NK-92 (cell line): Measurements from ENCODE around the gene SOD1.

Experiments used
- DNase-seq: peaks from one replicate; lab custom pipeline; 2025; ENCODE audit not compliant: unreplicated experiment; lab: John Stamatoyannopoulos, UW

Gene SOD1

GRCh38 chr21:31678478-31678877 is 19.0 kb downstream of the SOD1 start:
- DNase-seq: no peak

GRCh38 chr21:31682620-31683019 is 23.1 kb downstream of the SOD1 start:
- no peak for DNase-seq

GRCh38 chr21:31683029-31683428 is 23.5 kb downstream of the SOD1 start:
- no peak for DNase-seq

- DNase-seq: no peak
Measured at GRCh38 chr21:31684918-31685317, 25.4 kb downstream of the SOD1 start.

- DNase-seq: no peak
Measured at GRCh38 chr21:31686272-31686915, 26.9 kb downstream of the SOD1 start.

- no peak for DNase-seq
Measured at GRCh38 chr21:31687108-31687507, 27.6 kb downstream of the SOD1 start.

- DNase-seq: no peak
Measured at GRCh38 chr21:31688603-31689368, 29.3 kb downstream of the SOD1 start.

- DNase-seq: no peak
Measured at GRCh38 chr21:31693222-31693621, 33.7 kb downstream of the SOD1 start.

- no peak for DNase-seq
Measured at GRCh38 chr21:31696424-31696823, 36.9 kb downstream of the SOD1 start.

- no peak for DNase-seq
Measured at GRCh38 chr21:31698461-31698860, 39.0 kb downstream of the SOD1 start.

- no peak for DNase-seq
Measured at GRCh38 chr21:31700040-31700439, 40.5 kb downstream of the SOD1 start.

GRCh38 chr21:31706562-31706961 is 47.1 kb downstream of the SOD1 start:
- no peak for DNase-seq

- DNase-seq: no peak
Measured at GRCh38 chr21:31707499-31707898, 48.0 kb downstream of the SOD1 start.

GRCh38 chr21:31708541-31708940 is 49.0 kb downstream of the SOD1 start:
- DNase-seq: no peak

GRCh38 chr21:31710586-31710985 is 51.1 kb downstream of the SOD1 start:
- DNase-seq: no peak

- no peak for DNase-seq
Measured at GRCh38 chr21:31711326-31711725, 51.8 kb downstream of the SOD1 start.

- DNase-seq: no peak
Measured at GRCh38 chr21:31711745-31712285, 52.3 kb downstream of the SOD1 start.

GRCh38 chr21:31713115-31713514 is 53.6 kb downstream of the SOD1 start:
- DNase-seq: no peak

- DNase-seq: no peak
Measured at GRCh38 chr21:31713973-31714740, 54.7 kb downstream of the SOD1 start.

- DNase-seq: no peak
Measured at GRCh38 chr21:31714741-31715365, 55.4 kb downstream of the SOD1 start.

- DNase-seq: no peak
Measured at GRCh38 chr21:31716106-31716505, 56.6 kb downstream of the SOD1 start.
